Left lung (tissue), 10 donors: ENCODE results near the gene GPSM1. TPM values are rescaled to one million over a fixed set of nuclear protein-coding genes. Genes with fewer than 3 reads are reported as not detected.

Source experiments
- ATAC-seq: fragments of 200-7000 bp; cut with Tn5 transposase; one replicate; pipeline ENCODE4 v1.9.1; 2020; ENCODE audit warnings: moderate library complexity
- DNase-seq, 4 donors: peaks; one replicate each; pipeline ENCODE4 v3.0.0-alpha.2; 2013 to 2020
- H3K27ac ChIP-seq, 2 donors: fragments of 200-600 bp; sonication (generic) in 1 of 2; one replicate each; pipeline versions ENCODE4 v1.5.0 to v1.8.0; 2020 to 2021
- H3K27me3 ChIP-seq, 2 donors: fragments of 200-600 bp; sonication (generic) in 1 of 2; one replicate each; pipeline versions ENCODE4 v1.5.0 to v1.8.0; 2020 to 2021
- H3K36me3 ChIP-seq, 2 donors: fragments of 200-600 bp; sonication (generic) in 1 of 2; one replicate each; pipeline versions ENCODE4 v1.5.0 to v1.8.0; 2020 to 2021
- H3K4me1 ChIP-seq, 2 donors: fragments of 200-600 bp; one replicate each; pipeline ENCODE4 v1.8.0; 2021
- H3K4me3 ChIP-seq, 2 donors: fragments of 200-600 bp; sonication (generic) in 1 of 2; one replicate each; pipeline versions ENCODE4 v1.5.0 to v1.8.0; 2020 to 2021; ENCODE audit warnings: mild to moderate bottlenecking in 1 of 2
- H3K9me3 ChIP-seq, 2 donors: fragments of 200-600 bp; sonication (generic) in 1 of 2; one replicate each; pipeline versions ENCODE4 v1.5.0 to v1.8.0; 2020 to 2021
- CTCF ChIP-seq, 2 donors: fragments of 200-600 bp; sonication (generic) in 1 of 2; IDR thresholded peaks; one replicate each; pipeline versions ENCODE4 v1.5.0 to v1.8.0; 2021; ENCODE audit warnings: antibody characterized with exemption in 2 of 2
- intact Hi-C, 2 donors: fragments of 100-400 bp; cut with DNase I; formaldehyde crosslinking; loops; one replicate each; pipeline versions ENCODE4 v1.11.2 to v1.14.2; 2022
- polyA plus RNA-seq, 6 donors: library from polyadenylated mRNA; unstranded; fragments of 120-200 nt; gene quantifications; one replicate each; pipeline ENCODE4 v1.2.1, GENCODE V29; 2013; ENCODE audit not compliant: insufficient read length in 6 of 6
- total RNA-seq, 2 donors: library from RNA; stranded (reverse); fragmentation: NEBNext Ultra II Directional; extraction: Animal tissue kit (Norgen Biotek cat#: 25700); gene quantifications; one replicate each; pipeline ENCODE4 v1.2.1, GENCODE V29; 2021
- donor health status: DM: no; HTN: yes; CAD: no.
- donor health status: DM: no; HTN: no; CAD: no.

The GPSM1 gene
- total and polyA plus RNA-seq, 8 donors = 21.7 to 84.3 (median 52.7) TPM

GRCh38 chr9:136393531-136393930 is 66.2 kb downstream of the GPSM1 start:
- no peak for DNase-seq
- intact Hi-C loops = no loop called here
- TF ChIP-seq CTCF (IDR thresholded peaks at IDR 0.05) = no peak

GRCh38 chr9:136394312-136395019 is 67.1 kb downstream of the GPSM1 start:
- Histone ChIP-seq H3K4me3 (no peak overlapping the region), H3K27me3 (no peaks in the 10 kb centered on the region), H3K9me3 (no peaks in the 10 kb centered on the region), H3K4me1 (peaks cover 9 to 17% of the 10 kb centered on the region in 2 donors), H3K36me3 (peaks cover 0 to 84% of the 10 kb centered on the region in 2 donors), H3K27ac (no peak overlapping the region)
- TF ChIP-seq CTCF (IDR thresholded peaks at IDR 0.05) = no peak
- DNase-seq (no peak), ATAC-seq (no peak)
- intact Hi-C loops = no loop called here

More at GRCh38 chr9:136393531-136393930, 66.2 kb downstream of the GPSM1 start:
- no peak for ATAC-seq
- Histone ChIP-seq H3K27ac (no peak overlapping the region), H3K4me1 (peaks cover under 1 to 8% of the 10 kb centered on the region in 2 donors), H3K27me3 (no peaks in the 10 kb centered on the region), H3K36me3 (peaks cover 0 to 93% of the 10 kb centered on the region in 2 donors), H3K4me3 (no peak overlapping the region), H3K9me3 (no peaks in the 10 kb centered on the region)

GRCh38 chr9:136395020-136395340 is 67.6 kb downstream of the GPSM1 start:
- H3K36me3 ChIP-seq = peaks cover 0 to 79% of the 10 kb centered on the region in 2 donors
- intact Hi-C loops = no loop called here
- TF ChIP-seq CTCF (IDR thresholded peaks at IDR 0.05) = no peak
- DNase-seq = no peak
- no peaks in the 10 kb centered on the region for H3K9me3 ChIP-seq
- H3K4me1 ChIP-seq = peaks cover 11 to 18% of the 10 kb centered on the region in 2 donors
- no peaks in the 10 kb centered on the region for H3K27me3 ChIP-seq
- H3K4me3 ChIP-seq = no peak overlapping the region
- H3K27ac ChIP-seq = no peak overlapping the region
- no peak for ATAC-seq

- Histone ChIP-seq H3K4me3 (no peak overlapping the region), H3K27me3 (no peaks in the 10 kb centered on the region), H3K36me3 (peaks cover 0 to 75% of the 10 kb centered on the region in 2 donors), H3K27ac (no peak overlapping the region), H3K4me1 (peaks cover 15 to 23% of the 10 kb centered on the region in 2 donors), H3K9me3 (no peaks in the 10 kb centered on the region)
- intact Hi-C loops = no loop called here
- no peak for DNase-seq
- ATAC-seq = no peak
- TF ChIP-seq CTCF (IDR thresholded peaks at IDR 0.05) = no peak
Observed at GRCh38 chr9:136395345-136396218, 68.2 kb downstream of the GPSM1 start.

GRCh38 chr9:136396219-136396515 is 68.8 kb downstream of the GPSM1 start:
- DNase-seq = no peak
- H3K27me3 ChIP-seq = no peaks in the 10 kb centered on the region
- H3K4me1 ChIP-seq = peaks cover 16 to 26% of the 10 kb centered on the region in 2 donors
- H3K27ac ChIP-seq = no peak overlapping the region
- ATAC-seq = no peak
- intact Hi-C loops = no loop called here
- H3K4me3 ChIP-seq = no peak overlapping the region
- peaks cover 0 to 69% of the 10 kb centered on the region in 2 donors for H3K36me3 ChIP-seq
- H3K9me3 ChIP-seq = no peaks in the 10 kb centered on the region
- TF ChIP-seq CTCF (IDR thresholded peaks at IDR 0.05) = no peak
